AG04449 (cell line): ENCODE results near the gene ATAD3B.

Experiments
- CTCF ChIA-PET: fragments of 350-600 bp; formaldehyde crosslinking; extraction: SDS; loops from one replicate; lab custom pipeline; 2021; ENCODE audit warnings: antibody characterized with exemption; lab: Yijun Ruan, JAX
- POLR2A ChIA-PET: fragments of 400-600, 350-600 bp; formaldehyde crosslinking; extraction: SDS; loops from one replicate; lab custom pipeline; 2020; ENCODE audit warnings: antibody characterized with exemption, inconsistent platforms; lab: Yijun Ruan, JAX
- DNase-seq: peaks from one replicate; pipeline ENCODE4 v3.0.0-alpha.2; 2010; ENCODE audit warnings: low read depth, low spot score
- H3K4me3 ChIP-seq: 2 replicates; pipeline ENCODE4 v1.5.1; 2011; ENCODE audit warnings: low read depth, mild to moderate bottlenecking, control low read depth, low read length
- TF ChIP-seq, protein P1 (sequence below): IDR thresholded peaks from one replicate; pipeline ENCODE4 v1.5.1; 2011; ENCODE audit warnings: mild to moderate bottlenecking, moderate library complexity, low read length, control low read depth, inconsistent platforms; ENCODE audit not compliant: insufficient read depth; ENCODE audit errors: missing control alignments

Gene ATAD3B

DNA sequence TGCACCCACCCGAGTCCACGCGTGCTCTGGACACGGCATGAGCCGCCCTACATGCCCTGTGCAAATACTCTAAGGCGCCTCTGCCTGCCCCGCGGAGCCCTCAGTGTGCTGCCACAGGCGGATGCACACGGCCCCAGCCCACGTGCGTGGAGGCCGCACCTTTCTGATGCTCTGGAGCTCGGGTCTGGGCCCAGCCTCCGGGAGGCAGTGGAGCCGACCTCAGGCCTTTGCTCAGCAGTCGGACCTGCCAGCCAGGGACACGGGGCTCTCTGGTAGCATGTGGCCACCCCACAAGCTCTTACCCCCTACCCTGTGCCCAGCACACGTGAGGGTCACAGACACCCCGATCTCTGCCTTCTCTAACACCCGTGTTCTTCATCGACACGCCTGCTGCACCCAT, 66.8 kb downstream of the ATAD3B start:
- H3K4me3 ChIP-seq = no peak overlapping the region
- no peak for DNase-seq
- ChIA-PET CTCF (no interaction called here), POLR2A (no interaction called here)
- TF ChIP-seq, protein P1, sequence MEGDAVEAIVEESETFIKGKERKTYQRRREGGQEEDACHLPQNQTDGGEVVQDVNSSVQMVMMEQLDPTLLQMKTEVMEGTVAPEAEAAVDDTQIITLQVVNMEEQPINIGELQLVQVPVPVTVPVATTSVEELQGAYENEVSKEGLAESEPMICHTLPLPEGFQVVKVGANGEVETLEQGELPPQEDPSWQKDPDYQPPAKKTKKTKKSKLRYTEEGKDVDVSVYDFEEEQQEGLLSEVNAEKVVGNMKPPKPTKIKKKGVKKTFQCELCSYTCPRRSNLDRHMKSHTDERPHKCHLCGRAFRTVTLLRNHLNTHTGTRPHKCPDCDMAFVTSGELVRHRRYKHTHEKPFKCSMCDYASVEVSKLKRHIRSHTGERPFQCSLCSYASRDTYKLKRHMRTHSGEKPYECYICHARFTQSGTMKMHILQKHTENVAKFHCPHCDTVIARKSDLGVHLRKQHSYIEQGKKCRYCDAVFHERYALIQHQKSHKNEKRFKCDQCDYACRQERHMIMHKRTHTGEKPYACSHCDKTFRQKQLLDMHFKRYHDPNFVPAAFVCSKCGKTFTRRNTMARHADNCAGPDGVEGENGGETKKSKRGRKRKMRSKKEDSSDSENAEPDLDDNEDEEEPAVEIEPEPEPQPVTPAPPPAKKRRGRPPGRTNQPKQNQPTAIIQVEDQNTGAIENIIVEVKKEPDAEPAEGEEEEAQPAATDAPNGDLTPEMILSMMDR = no peak

DNA sequence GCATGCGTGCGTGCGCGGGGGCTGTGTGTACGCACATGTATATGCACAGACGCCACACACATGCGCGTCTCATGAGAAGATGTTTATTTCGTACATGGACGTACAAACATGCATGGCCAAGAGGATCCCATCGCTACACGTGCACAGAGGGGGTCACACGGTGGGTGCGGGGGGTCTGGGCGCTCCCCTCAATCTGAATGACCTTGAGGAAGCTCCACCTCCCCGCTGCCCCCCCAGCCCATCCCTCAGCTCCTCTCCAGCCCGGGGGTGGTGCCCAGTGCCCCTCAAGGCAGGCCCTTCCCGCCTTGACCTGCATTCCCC, 67.4 kb downstream of the ATAD3B start:
- POLR2A ChIA-PET = no interaction called here
- TF ChIP-seq, protein P1 = no peak
- CTCF ChIA-PET = no interaction called here
- DNase-seq = no peak
- peak overlapping the region; percentile 72 for H3K4me3 ChIP-seq

DNA sequence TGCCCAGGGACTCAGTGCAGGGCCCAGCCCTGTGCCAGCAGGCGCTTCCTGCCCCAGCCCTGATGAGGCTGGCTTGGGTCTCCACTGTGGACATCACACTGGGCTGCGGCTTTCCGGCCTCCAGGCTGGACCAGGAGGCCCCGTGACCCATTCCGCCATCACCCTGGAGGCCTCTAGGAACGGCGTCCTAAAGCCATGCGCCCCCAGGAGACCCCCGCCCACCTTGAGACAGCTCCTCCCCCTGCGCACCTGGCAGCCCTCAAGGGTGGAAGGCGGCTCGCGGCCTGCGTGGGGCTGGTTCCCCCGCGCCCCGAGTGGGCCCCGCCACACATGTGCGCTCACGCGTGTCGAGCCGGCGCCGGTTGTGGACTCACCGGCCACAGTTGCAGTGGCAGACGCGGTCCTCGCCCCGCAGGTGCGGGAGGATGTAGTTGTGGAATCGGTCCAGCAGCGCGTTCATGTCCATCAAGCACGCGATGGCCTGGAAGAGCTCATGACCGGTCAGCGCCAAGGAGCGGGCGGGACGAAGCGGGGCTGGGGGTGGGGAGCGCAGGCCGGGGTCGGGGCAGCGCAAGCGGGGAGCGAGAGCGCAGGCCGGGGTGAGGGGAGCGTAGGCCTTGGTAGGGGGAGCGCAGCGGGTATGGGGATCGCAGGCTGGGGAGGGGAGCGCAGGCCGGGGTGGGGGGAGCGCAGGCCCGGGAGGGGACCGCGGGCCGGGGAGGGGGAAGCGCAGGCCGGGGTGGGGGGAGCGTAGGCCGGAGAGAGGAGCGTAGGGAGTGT, 67.9 kb downstream of the ATAD3B start:
- H3K4me3 ChIP-seq = peak overlapping the region; percentile 72
- ChIA-PET POLR2A (no interaction called here), CTCF (no interaction called here)
- TF ChIP-seq, protein P1 = no peak
- DNase-seq = no peak

DNA sequence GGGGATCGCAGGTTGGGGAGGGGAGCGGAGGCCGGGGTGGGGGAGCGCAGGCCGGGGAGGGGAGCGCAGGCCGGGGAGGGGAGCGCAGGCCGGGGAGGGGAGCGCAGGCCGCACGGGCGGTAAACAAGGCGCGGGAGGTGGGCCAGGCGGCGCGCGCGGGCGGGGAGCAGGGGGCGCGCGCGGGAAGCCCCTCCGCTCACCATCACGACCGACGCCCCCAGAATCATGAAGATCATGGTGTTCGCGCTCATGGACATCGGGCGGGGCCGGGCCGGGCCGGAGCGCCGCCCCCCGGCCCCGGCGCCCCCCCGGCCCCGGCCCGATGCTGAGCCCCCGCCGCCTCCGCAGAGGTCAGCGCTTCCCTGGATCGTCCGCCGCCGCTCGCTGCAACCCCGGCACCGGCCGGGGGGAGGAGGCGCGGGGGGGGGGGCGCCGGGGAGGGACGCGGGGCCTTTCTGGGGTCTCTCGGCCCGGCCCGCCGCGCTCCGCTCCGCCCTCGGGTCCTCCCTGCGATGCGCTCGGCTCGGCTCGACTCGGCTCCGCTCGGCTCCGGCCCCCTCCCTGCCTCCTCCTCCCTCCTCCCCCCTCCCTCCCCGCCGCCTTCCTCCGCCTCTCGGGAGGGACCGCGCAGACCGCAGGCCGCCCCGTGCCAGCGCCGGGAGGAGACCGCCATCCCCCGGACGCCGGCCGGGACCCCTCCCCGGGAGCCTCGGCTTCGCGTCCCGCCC, 68.7 kb downstream of the ATAD3B start, which contains the start of gene TMEM240:
Gene TMEM240 (minus strand): TSS at position 535 of the 728 bp plus-strand sequence. CDS start 278 bp downstream, at position 257.
- no peak for DNase-seq
- POLR2A ChIA-PET = no interaction called here
- H3K4me3 ChIP-seq = peak within 1 kb of the TSS; percentile 72
- TF ChIP-seq, protein P1 = no peak
- CTCF ChIA-PET = interaction anchor here (1.3 kb wide), 1 partner anchor 16 kb away, joined by 4 read pairs; no protein-coding TSS in a partner anchor

DNA sequence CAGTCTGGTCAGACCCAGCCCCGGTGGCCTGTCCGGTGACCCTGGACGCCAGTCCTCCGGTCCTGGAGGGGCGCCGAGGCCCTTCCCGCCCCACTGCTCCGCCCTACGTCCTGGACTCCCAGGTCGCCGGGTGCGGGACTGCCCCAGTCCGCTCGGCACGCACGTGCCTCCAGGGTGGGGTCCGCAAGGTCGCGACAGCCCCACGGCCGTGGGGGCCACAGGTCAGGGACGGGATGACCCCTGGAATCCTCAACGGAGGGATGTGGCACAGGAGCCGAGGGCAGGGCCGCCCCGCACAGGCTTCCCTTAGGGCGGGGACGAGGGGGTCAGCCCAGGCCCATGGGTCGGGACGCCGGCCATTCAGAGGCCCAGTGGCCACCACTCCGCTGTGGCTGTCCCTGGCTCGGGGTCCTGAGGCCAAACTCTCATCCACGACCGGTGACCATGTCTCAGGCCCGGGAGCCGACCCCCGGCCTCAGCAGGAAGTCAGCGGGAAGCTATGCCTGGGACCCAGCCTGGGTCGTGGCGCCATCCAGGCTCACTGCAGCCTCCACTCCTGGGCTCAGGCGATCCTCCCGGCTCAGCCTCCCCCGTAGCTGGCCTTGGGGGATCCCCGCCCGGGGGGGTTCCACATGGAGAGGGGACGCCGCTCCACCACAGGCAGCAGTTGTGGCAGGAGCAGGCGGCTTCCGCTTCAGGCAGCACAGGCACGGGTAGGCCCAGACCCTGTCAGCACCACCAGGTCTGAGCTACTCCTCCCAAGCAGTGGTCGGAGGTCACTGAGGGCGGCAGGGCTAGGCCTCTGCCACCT, 69.5 kb downstream of the ATAD3B start:
- ChIA-PET POLR2A (no interaction called here), CTCF (interaction anchor here (1.3 to 1.8 kb wide), 2 partner anchors 10 to 15 kb away, joined by 4 to 6 read pairs; no protein-coding TSS in a partner anchor)
- no peak for DNase-seq
- TF ChIP-seq, protein P1 = no peak
- H3K4me3 ChIP-seq = peak overlapping the region; percentile 72
